LNCaP clone FGC (cell line): ENCODE measurements around the gene DUSP28.
A peak's percentile ranks its signal among the peaks of the same experiment; 100 is the strongest.
"Not testable (repeated sequence)": the region's sequence is repeated elsewhere in the genome, so short reads cannot be mapped to it uniquely, and the experiment has no call there.

ENCODE experiments used
- DNase-seq: peaks from one replicate; pipeline ENCODE4 v3.0.0-alpha.2; 2011; ENCODE audit warnings: low read depth
- H3K4me3 ChIP-seq: 2 replicates; pipeline ENCODE4 v1.5.1; 2011; ENCODE audit warnings: mild to moderate bottlenecking, low read depth, low read length, control low read depth
- TF ChIP-seq, protein P1 (sequence below): IDR thresholded peaks from 2 replicates; pipeline ENCODE4 v1.5.1; 2012; ENCODE audit warnings: mild to moderate bottlenecking; ENCODE audit not compliant: control insufficient read depth, insufficient read depth; ENCODE audit errors: extremely low read depth

DUSP28 gene

DNA sequence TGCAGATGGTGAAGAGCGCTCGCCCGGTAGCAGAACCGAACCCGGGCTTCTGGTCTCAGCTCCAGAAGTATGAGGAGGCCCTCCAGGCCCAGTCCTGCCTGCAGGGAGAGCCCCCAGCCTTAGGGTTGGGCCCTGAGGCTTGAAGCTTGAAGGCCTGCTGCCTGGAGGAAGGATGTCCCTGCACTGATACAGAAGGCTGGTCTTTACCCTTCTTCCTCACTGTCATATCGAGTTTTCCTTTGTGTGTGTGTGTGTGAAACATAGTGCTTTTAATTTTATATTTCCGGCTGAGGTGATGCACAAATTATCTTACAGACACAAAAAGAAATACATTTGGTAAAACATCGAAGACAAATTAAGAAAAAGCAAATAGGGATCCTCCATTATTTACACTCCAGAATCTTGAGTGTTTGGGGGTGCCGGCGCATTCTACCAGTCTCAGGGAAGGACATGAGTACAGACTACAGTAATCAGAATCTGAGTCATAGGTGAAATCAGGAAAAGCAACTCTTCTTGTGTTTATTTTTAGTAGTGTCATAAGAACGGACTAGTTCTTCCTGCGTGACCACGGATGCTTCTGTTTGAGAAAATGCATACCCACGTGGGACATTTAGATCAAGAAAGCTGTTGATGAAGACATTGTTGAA, 1.3 kb downstream of the DUSP28 start:
- DNase-seq: peak; percentile 71
- H3K4me3 ChIP-seq: peak overlapping the region; percentile 74
- TF ChIP-seq, protein P1, sequence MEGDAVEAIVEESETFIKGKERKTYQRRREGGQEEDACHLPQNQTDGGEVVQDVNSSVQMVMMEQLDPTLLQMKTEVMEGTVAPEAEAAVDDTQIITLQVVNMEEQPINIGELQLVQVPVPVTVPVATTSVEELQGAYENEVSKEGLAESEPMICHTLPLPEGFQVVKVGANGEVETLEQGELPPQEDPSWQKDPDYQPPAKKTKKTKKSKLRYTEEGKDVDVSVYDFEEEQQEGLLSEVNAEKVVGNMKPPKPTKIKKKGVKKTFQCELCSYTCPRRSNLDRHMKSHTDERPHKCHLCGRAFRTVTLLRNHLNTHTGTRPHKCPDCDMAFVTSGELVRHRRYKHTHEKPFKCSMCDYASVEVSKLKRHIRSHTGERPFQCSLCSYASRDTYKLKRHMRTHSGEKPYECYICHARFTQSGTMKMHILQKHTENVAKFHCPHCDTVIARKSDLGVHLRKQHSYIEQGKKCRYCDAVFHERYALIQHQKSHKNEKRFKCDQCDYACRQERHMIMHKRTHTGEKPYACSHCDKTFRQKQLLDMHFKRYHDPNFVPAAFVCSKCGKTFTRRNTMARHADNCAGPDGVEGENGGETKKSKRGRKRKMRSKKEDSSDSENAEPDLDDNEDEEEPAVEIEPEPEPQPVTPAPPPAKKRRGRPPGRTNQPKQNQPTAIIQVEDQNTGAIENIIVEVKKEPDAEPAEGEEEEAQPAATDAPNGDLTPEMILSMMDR: no peak

DNA sequence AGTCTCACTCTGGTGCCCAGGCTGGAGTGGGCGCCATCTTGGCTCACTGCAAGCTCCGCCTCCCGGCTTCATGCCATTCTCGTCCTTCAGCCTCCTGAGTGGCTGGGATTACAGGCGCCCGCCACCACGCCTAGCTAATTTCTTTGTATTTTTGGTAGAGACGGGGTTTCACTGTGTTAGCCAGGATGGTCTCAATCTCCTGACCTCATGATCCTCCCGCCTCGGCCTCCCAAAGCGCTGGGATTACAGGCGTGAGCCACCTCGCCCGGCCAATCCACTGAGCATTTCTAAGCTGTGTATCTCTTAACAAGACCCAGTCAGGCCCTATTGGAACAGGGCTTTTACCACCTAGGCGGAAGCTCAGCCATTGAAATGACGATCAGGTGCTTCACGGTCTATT, 3.1 kb downstream of the DUSP28 start:
- H3K4me3 ChIP-seq, DNase-seq: not testable (repeated sequence)

DNA sequence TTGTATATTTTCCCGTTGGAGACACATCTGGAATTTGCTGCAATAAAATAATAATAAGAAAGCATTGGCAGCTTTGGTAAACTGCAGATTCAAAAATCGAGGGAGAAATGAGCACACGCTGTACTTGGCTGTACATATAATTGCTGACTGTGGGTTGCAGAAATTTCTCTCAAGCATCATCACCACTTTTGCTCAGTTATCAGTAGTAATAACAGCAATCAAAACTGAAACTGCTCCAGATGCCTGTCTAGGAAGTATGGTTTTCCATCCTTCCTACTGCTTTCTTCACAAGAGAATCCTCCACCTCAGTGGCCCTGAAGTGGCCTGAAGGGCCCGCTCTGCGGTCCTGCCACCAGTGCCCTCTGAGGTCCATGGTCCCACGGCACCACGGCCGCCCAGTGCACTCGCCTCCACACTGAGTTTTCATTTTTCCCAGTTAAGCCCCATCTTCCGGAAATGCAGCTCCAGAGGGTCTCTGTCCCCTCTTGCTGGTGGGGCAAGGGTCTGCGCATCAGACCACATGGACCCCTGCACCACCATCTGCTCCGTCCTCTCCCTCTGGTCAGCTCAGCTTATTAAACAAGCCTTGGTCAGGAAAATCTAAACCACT, 3.9 kb downstream of the DUSP28 start:
- TF ChIP-seq, protein P1: no peak
- DNase-seq: no peak

DNA sequence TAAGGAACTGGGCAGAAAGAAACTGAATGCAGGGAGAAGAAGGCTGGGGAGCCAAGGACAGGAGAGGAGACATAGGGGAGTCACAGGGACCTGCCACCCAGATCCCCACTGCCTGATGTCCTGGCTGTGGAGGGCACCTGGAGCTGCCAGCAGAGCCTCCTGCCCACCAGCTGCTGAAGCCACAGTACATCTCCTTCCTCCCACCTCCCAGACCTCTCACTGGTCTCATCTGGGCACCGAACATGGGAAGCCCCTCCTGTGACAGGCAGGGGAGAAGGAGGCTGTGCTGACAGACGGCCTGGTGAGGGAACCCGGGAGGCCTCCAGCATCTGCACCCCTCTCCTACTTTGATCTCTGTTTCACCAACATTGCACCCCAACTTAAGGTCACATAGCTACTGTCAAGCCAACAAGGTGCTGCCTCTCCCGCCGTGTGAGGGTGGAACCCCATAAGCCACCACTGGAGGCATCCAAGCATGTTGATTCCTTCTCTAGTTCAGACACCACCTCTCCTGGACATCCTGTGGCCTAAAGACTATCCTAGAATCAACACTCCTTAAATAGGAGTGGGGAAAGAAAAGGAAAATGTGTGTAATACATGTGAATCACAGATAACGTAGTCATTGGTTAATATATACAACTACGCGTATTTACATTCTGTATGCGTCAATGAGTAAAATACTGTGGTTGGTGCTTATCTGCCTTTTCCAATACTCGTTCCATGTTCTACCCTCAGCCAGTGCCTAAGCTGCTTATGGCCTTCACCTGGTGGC, 4.6 kb downstream of the DUSP28 start:
- H3K4me3 ChIP-seq: no peak overlapping the region
- TF ChIP-seq, protein P1: no peak
- DNase-seq: no peak

More for the DNA sequence above, 3.9 kb downstream of the DUSP28 start:
- no peak overlapping the region for H3K4me3 ChIP-seq

DNA sequence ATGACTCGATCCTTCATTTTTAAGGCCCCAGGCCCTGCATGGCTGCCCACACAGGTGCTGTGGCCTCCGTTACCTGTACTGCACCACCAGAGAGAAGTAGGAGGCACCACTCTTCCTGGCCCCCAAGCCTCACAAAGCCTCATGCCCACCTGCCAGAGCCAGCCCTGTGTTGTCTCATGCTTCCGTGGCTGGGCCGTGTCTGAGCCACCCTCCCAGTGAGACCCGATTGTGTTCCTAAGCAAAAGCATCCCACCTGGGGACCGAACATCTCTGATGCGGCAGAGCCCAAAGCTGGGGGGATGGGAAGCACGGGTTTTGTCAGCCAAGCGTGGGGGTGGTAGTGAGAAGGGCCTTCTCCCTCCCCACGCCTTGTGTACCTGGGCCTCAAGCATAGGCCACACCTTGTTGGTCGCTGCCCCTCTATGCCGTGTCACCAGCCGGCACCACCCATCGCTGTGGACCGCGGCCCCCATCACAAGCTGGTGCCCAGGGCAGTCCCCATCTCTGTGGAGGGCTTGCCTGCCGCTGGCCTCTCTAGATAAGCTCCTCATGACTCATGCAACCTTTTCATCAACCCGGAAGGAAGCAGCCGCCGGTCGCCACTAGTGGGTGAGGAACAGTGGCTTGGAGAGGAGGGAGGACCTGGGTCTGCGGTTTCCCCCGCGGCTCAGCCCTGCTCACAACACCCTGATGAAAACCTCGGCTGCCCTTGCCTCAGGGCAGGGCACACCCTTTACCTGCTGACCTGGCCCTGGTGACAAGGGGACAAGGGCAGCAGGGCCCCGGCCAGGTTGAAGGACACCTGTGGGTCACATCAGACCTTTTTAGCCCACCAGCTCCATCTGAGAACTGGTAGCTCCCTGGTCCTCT, 5.4 kb downstream of the DUSP28 start:
- H3K4me3 ChIP-seq: peak overlapping the region; percentile 23
- TF ChIP-seq, protein P1: no peak
- no peak for DNase-seq

DNA sequence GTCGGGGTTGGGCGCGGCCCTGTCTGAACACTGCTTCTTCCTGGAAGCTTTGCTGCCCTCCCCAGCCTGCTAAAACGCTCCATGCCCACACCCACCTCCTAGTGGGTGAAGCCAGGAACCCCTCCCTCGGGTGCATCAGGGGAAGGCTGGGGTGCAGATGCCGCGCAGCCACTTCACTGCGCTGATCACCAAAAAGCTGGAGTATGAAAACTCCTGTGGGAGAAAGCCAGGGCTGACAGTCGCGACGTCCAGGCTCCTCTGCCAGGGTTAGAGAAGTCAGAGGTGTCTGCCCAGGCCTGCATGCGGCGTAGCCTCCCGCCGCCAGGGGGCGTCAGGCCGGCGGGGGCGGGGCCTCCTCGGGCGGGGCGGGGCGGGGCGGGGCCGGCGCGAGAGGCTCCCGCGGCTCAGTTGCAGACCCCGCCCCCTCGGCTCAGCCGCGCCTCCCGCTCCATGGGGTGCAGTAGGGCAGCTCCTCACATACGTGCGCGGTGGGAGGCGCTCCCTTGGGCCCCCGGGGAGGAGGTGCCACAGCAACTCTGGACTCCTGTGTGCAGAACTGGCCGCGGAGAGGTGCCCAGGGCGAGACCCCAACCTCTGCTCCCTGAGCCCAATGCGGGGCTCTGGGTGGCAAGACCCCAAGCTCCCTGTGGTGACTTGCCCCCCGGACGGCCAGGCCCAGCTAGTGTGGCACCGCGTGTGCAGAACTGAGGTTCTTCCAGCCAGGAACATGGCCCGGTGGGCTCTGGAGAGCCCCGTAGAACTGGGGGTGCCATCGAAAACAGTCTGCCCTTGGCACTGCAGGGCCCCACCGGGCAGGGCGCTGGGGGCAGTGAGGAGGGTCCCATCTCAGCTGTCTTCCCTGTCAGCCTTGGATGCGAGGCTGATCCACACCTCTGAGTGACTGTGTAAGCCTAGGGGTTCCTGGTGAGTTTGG, 6.3 kb downstream of the DUSP28 start:
- TF ChIP-seq, protein P1: peak; percentile 70
- H3K4me3 ChIP-seq: peak overlapping the region; percentile 61
- DNase-seq: no peak
